Kidney (tissue), 14 donors: ENCODE measurements around the gene CDK6. TPM values are rescaled to one million over a fixed set of nuclear protein-coding genes. Genes with fewer than 3 reads are reported as not detected.

Source experiments
- DNase-seq, 5 donors: peaks; one replicate each; pipeline ENCODE4 v3.0.0-alpha.2; 2013 to 2020
- FAIRE-seq: peaks from 2 replicates; lab custom pipeline; 2012; peaks lifted over from hg19 to GRCh38; lab: Jason Lieb, UNC
- H3K27ac ChIP-seq, 2 donors: one replicate each; pipeline ENCODE4 v1.7.0; 2013; ENCODE audit warnings: low read depth in 2 of 2, low read length in 2 of 2, inconsistent platforms in 1 of 2
- H3K27me3 ChIP-seq: one replicate; pipeline ENCODE4 v1.7.1; 2013; ENCODE audit warnings: low read length, inconsistent platforms; ENCODE audit not compliant: control insufficient read depth, insufficient read depth
- H3K36me3 ChIP-seq, 3 donors: one replicate each; pipeline versions ENCODE4 v1.7.0 to v1.7.1; 2013; ENCODE audit warnings: low read length in 3 of 3, control low read depth in 1 of 3, inconsistent platforms in 1 of 3; ENCODE audit not compliant: insufficient read depth in 3 of 3, control insufficient read depth in 2 of 3
- H3K4me1 ChIP-seq, 3 donors: one replicate each; pipeline versions ENCODE4 v1.7.0 to v1.7.1; 2013; ENCODE audit warnings: low read length in 3 of 3, inconsistent platforms in 1 of 3, low read depth in 1 of 3; ENCODE audit not compliant: control insufficient read depth in 2 of 3, insufficient read depth in 2 of 3
- H3K4me3 ChIP-seq, 3 donors: one replicate each; pipeline versions ENCODE4 v1.7.0 to v1.8.1; 2013; ENCODE audit warnings: low read length in 3 of 3, control low read depth in 1 of 3, inconsistent platforms in 1 of 3
- H3K9ac ChIP-seq, 3 donors: one replicate each; pipeline versions ENCODE4 v1.7.0 to v1.7.1; 2013; ENCODE audit warnings: low read length in 3 of 3, control low read depth in 1 of 3, inconsistent platforms in 1 of 3
- H3K9me3 ChIP-seq, 3 donors: one replicate each; pipeline versions ENCODE4 v1.7.0 to v1.7.1; 2013; ENCODE audit warnings: low read length in 3 of 3, control low read depth in 1 of 3, inconsistent platforms in 1 of 3; ENCODE audit not compliant: control insufficient read depth in 2 of 3, insufficient read depth in 1 of 3
- CTCF ChIP-seq: IDR thresholded peaks from 3 replicates; pipeline ENCODE4 v1.5.1; 2012; ENCODE audit warnings: mild to moderate bottlenecking, moderate library complexity, borderline replicate concordance; ENCODE audit not compliant: insufficient read depth; ENCODE audit errors: extremely low read depth
- intact Hi-C: fragments of 100-400 bp; cut with DNase I; formaldehyde crosslinking; loops from one replicate; pipeline ENCODE4 v1.11.1; 2022
- polyA plus RNA-seq: library from polyadenylated mRNA; stranded (reverse); fragments of 350-450 nt; fragmentation: Illumina TruSeq; extraction: RNeasy Lipid Tissue Mini Kit (QIAGEN cat#74804); gene quantifications from one replicate; pipeline ENCODE4 v1.2.3, GENCODE V29; 2014; ENCODE audit warnings: low read depth, low replicate concordance; ENCODE audit not compliant: insufficient read depth
- total RNA-seq: library from RNA; stranded (reverse); fragmentation: NEBNext Ultra II Directional; extraction: Animal tissue kit (Norgen Biotek cat#: 25700); gene quantifications from one replicate; pipeline ENCODE4 v1.2.1, GENCODE V29; 2021
- donor health status: control.
- donor health status: control.
- donor health status: control.
- donor health status: control.
- donor health status: control.
- donor health status: DM: yes; HTN: yes; CAD: no.
- donor health status: Normal renal cell carcinoma (clear cell type).

Gene CDK6
- total and polyA plus RNA-seq, 2 donors from 2014 or later = 3.6 to 20.8 TPM

- Histone ChIP-seq H3K9ac (no peak overlapping the region), H3K27ac (no peak overlapping the region), H3K27me3 (no peaks in the 10 kb centered on the region), H3K36me3 (peaks cover 0 to 3% (median 0%) of the 10 kb centered on the region in 3 donors), H3K9me3 (no peaks in the 10 kb centered on the region), H3K4me1 (peaks cover 0 to 17% (median 15%) of the 10 kb centered on the region in 3 donors), H3K4me3 (no peak overlapping the region)
- no peak for TF ChIP-seq CTCF
- DNase-seq (no peak), FAIRE-seq (no peak)
- intact Hi-C loops = no loop called here
These were observed 113.8 kb downstream of the CDK6 start for GRCh38 chr7:92722541-92722940.

- intact Hi-C loops = no loop called here
- no peak for TF ChIP-seq CTCF
- H3K4me1 ChIP-seq = peaks cover 0 to 17% (median 15%) of the 10 kb centered on the region in 3 donors
- DNase-seq = no peak
- no peaks in the 10 kb centered on the region for H3K27me3 ChIP-seq
- FAIRE-seq = no peak
- H3K4me3 ChIP-seq = no peak overlapping the region
- no peak overlapping the region for H3K27ac ChIP-seq
- H3K9ac ChIP-seq = no peak overlapping the region
- peaks cover 0 to 3% (median 0%) of the 10 kb centered on the region in 3 donors for H3K36me3 ChIP-seq
- no peaks in the 10 kb centered on the region for H3K9me3 ChIP-seq
These were observed 115.6 kb downstream of the CDK6 start for GRCh38 chr7:92720604-92721350.

GRCh38 chr7:92717993-92718716 is 118.2 kb downstream of the CDK6 start:
- no peak for TF ChIP-seq CTCF
- Histone ChIP-seq H3K9ac (peak overlapping the region in 2 of 3 donors; percentile 50 to 66), H3K36me3 (no peaks in the 10 kb centered on the region), H3K9me3 (no peaks in the 10 kb centered on the region), H3K4me3 (peak overlapping the region; percentile 35 to 80 (median 56)), H3K27me3 (no peaks in the 10 kb centered on the region), H3K4me1 (peaks cover 0 to 15% (median 14%) of the 10 kb centered on the region in 3 donors), H3K27ac (peak overlapping the region; percentile 81 to 94)
- FAIRE-seq = no peak
- intact Hi-C loops = no loop called here
- peak in 2 of 5 donors; percentile 67 to 71 for DNase-seq
